ENCODE data around the gene KLHL21.
"Not testable (repeated sequence)": the region's sequence is repeated elsewhere in the genome, so short reads cannot be mapped to it uniquely, and the experiment has no call there.

- not testable (repeated sequence) for TF ChIP-seq CTCF, POLR2A, EP300 (IDR thresholded peaks at IDR 0.05)
Observed at GRCh38 chr1:6636778-6637177, 34.1 kb upstream of the KLHL21 start.
